ENCODE measurements around the gene APP.

Gene APP

GRCh38 chr21:25979845-25980616 lies 190.5 kb downstream of the APP start:
- TF ChIP-seq SNAI2 (CRISPR knock-in tag; IDR thresholded peaks at IDR 0.05) (no peak), ZC3H10 (CRISPR knock-in tag; IDR thresholded peaks at IDR 0.05) (0 out of 2 replicates have a peak, but pooled peaks have one; percentile 6), ZFP3 (CRISPR knock-in tag; IDR thresholded peaks at IDR 0.05) (no peak)
- ATAC-seq: peak; percentile 19; the same call in 1 of the 3 replicates

GRCh38 chr21:25977068-25977611 lies 193.4 kb downstream of the APP start:
- no peak for ATAC-seq
- TF ChIP-seq ZC3H10 (CRISPR knock-in tag; IDR thresholded peaks at IDR 0.05) (no peak), CSDC2 (CRISPR knock-in tag; IDR thresholded peaks at IDR 0.05) (no peak), CSRNP3 (CRISPR knock-in tag; IDR thresholded peaks at IDR 0.05) (no peak), ZNF70 (CRISPR knock-in tag; IDR thresholded peaks at IDR 0.05) (no peak), ZFP3 (CRISPR knock-in tag; IDR thresholded peaks at IDR 0.05) (no peak), PATZ1 (CRISPR knock-in tag; IDR thresholded peaks at IDR 0.05; ENCODE audit: borderline replicate concordance) (no peak)

- no peak for ATAC-seq
- TF ChIP-seq GLIS3 (CRISPR knock-in tag; IDR thresholded peaks at IDR 0.05) (no peak), RARB (CRISPR knock-in tag; IDR thresholded peaks at IDR 0.05) (no peak)
Measured at GRCh38 chr21:25974964-25975363, 195.6 kb downstream of the APP start.

GRCh38 chr21:25970254-25970930 lies 200.2 kb downstream of the APP start:
- TF ChIP-seq ZFP3 (CRISPR knock-in tag; IDR thresholded peaks at IDR 0.05) (no peak), CREB5 (CRISPR knock-in tag; IDR thresholded peaks at IDR 0.05; ENCODE audit: low read depth) (no peak), ZC3H10 (CRISPR knock-in tag; IDR thresholded peaks at IDR 0.05) (no peak), SNAI2 (CRISPR knock-in tag; IDR thresholded peaks at IDR 0.05) (no peak)
- ATAC-seq: no peak

- no peak for ATAC-seq
- TF ChIP-seq ISL1 (CRISPR knock-in tag; IDR thresholded peaks at IDR 0.05) (no peak), ZNF70 (CRISPR knock-in tag; IDR thresholded peaks at IDR 0.05) (no peak), GLIS3 (CRISPR knock-in tag; IDR thresholded peaks at IDR 0.05) (no peak), ZFP30 (CRISPR knock-in tag; IDR thresholded peaks at IDR 0.05) (no peak), TOX (CRISPR knock-in tag; IDR thresholded peaks at IDR 0.05; ENCODE audit: borderline replicate concordance) (no peak), OSR1 (CRISPR knock-in tag; IDR thresholded peaks at IDR 0.05) (no peak), POU6F1 (CRISPR knock-in tag; IDR thresholded peaks at IDR 0.05; ENCODE audit: borderline replicate concordance, low read depth) (no peak)
Measured at GRCh38 chr21:25967901-25968438, 202.6 kb downstream of the APP start.
